CD14-positive monocyte (primary cell): ENCODE measurements around the gene RPLP2. TPM values are rescaled to one million over a fixed set of nuclear protein-coding genes. Genes with fewer than 3 reads are reported as not detected.

Source experiments
- DNase-seq, 3 donors: peaks; one replicate each; pipeline ENCODE4 v3.0.0-alpha.2; 2011 to 2022
- H2AFZ ChIP-seq: 2 replicates; pipeline ENCODE4 v1.6.0; 2012; ENCODE audit warnings: mild to moderate bottlenecking, low read depth, low read length, inconsistent platforms; ENCODE audit not compliant: insufficient read depth, poor library complexity, severe bottlenecking
- H3K27ac ChIP-seq, 2 donors: 1 replicate in 1 of 2; 2 replicates in 1 of 2; pipeline ENCODE4 v1.5.1; 2012 to 2013; ENCODE audit warnings: low read length in 2 of 2, control low read depth in 1 of 2, inconsistent platforms in 1 of 2, low read depth in 1 of 2, mild to moderate bottlenecking in 1 of 2
- H3K27me3 ChIP-seq, 2 donors: one replicate each; pipeline versions ENCODE4 v1.6.0 to v1.6.1; 2011 to 2013; ENCODE audit warnings: low read length in 2 of 2; ENCODE audit not compliant: control insufficient read depth in 2 of 2, insufficient read depth in 2 of 2
- H3K36me3 ChIP-seq, 2 donors: replicated peaks in 1 of 2; 1 replicate in 1 of 2; 2 replicates in 1 of 2; pipeline versions ENCODE4 v1.5.1 to v1.6.1; 2012 to 2013; ENCODE audit warnings: low read length in 2 of 2, control low read depth in 1 of 2, inconsistent platforms in 1 of 2, mild to moderate bottlenecking in 1 of 2; ENCODE audit not compliant: insufficient read depth in 2 of 2, control insufficient read depth in 1 of 2
- H3K4me1 ChIP-seq, 2 donors: 1 replicate in 1 of 2; 2 replicates in 1 of 2; pipeline versions ENCODE4 v1.5.1 to v1.6.1; 2012 to 2013; ENCODE audit warnings: low read length in 2 of 2, control low read depth in 1 of 2, inconsistent platforms in 1 of 2, mild to moderate bottlenecking in 1 of 2, moderate library complexity in 1 of 2; ENCODE audit not compliant: insufficient read depth in 2 of 2, control insufficient read depth in 1 of 2
- H3K4me2 ChIP-seq: replicated peaks from 2 replicates; pipeline ENCODE3; 2012; ENCODE audit warnings: low read length, moderate library complexity, mild to moderate bottlenecking; ENCODE audit not compliant: poor library complexity, severe bottlenecking; ENCODE audit errors: extremely low read depth
- H3K4me3 ChIP-seq, 3 experiments: fragments of 200-600 bp in 1 of 3; sonication (generic) in 1 of 3; replicated peaks in 1 of 3; 1 replicate in 2 of 3; 2 replicates in 1 of 3; pipeline ENCODE4 v1.5.1; 2011 to 2013; ENCODE audit warnings: low read length in 3 of 3, mild to moderate bottlenecking in 3 of 3, control low read depth in 2 of 3, low read depth in 2 of 3, inconsistent platforms in 1 of 3, moderate library complexity in 1 of 3
- H3K79me2 ChIP-seq: 2 replicates; pipeline ENCODE4 v1.6.0; 2012; ENCODE audit warnings: mild to moderate bottlenecking, control low read depth, inconsistent platforms, low read length, moderate library complexity; ENCODE audit not compliant: insufficient read depth
- H3K9ac ChIP-seq: 2 replicates; pipeline ENCODE4 v1.6.0; 2017; ENCODE audit warnings: low read length, mild to moderate bottlenecking; ENCODE audit not compliant: insufficient read depth, poor library complexity, severe bottlenecking
- H3K9me3 ChIP-seq, 2 donors: replicated peaks in 1 of 2; 1 replicate in 1 of 2; 2 replicates in 1 of 2; pipeline versions ENCODE4 v1.5.1 to v1.6.1; 2012 to 2013; ENCODE audit warnings: low read length in 2 of 2, control low read depth in 1 of 2; ENCODE audit not compliant: control insufficient read depth in 1 of 2, insufficient read depth in 1 of 2
- H4K20me1 ChIP-seq: 2 replicates; pipeline ENCODE4 v1.6.0; 2012; ENCODE audit warnings: mild to moderate bottlenecking, low read length, control low read depth, moderate library complexity; ENCODE audit not compliant: insufficient read depth
- H3K27ac Mint-ChIP-seq, 7 donors: one replicate each; pipeline ENCODE4 v1.8.0; 2020; ENCODE audit warnings: mild to moderate bottlenecking in 7 of 7, mixed read lengths in 7 of 7, moderate library complexity in 6 of 7, inconsistent platforms in 2 of 7
- H3K27me3 Mint-ChIP-seq, 3 donors: one replicate each; pipeline ENCODE4 v1.8.0; 2021 to 2022; ENCODE audit warnings: low read depth in 3 of 3, mild to moderate bottlenecking in 3 of 3, mixed read lengths in 3 of 3, moderate library complexity in 3 of 3, inconsistent platforms in 1 of 3
- H3K36me3 Mint-ChIP-seq, 2 donors: one replicate each; pipeline ENCODE4 v1.8.0; 2020; ENCODE audit warnings: mixed read lengths in 2 of 2, inconsistent platforms in 1 of 2, mild to moderate bottlenecking in 1 of 2
- H3K4me1 Mint-ChIP-seq: one replicate; pipeline ENCODE4 v1.8.0; 2020; ENCODE audit warnings: mild to moderate bottlenecking, mixed read lengths
- H3K4me3 Mint-ChIP-seq, 2 donors: one replicate each; pipeline ENCODE4 v1.8.0; 2020; ENCODE audit warnings: mild to moderate bottlenecking in 2 of 2, mixed read lengths in 2 of 2, moderate library complexity in 1 of 2
- H3K9me3 Mint-ChIP-seq, 7 donors: one replicate each; pipeline ENCODE4 v1.8.0; 2020 to 2022; ENCODE audit warnings: mixed read lengths in 7 of 7, mild to moderate bottlenecking in 6 of 7, moderate library complexity in 6 of 7, inconsistent platforms in 2 of 7
- WGBS: methylation state at CpG from one replicate; pipeline ENCODE4 v1.1.5; 2013; ENCODE audit warnings: missing lambda C conversion rate; ENCODE audit not compliant: insufficient coverage; 5-methylcytosine and 5-hydroxymethylcytosine counted together
- intact Hi-C, 2 donors: fragments of 100-400 bp; cut with micrococcal nuclease; formaldehyde crosslinking; loops; one replicate each; pipeline versions ENCODE4 v1.15.0 to v1.15.1; 2023
- polyA plus RNA-seq, 3 donors: library from polyadenylated mRNA; depleted of rRNA in 1 of 3; unstranded in 2 of 3; stranded (reverse) in 1 of 3; fragments of 300-500 nt in 2 of 3; fragments of >200 nt in 1 of 3; fragmentation: Illumina TruSeq in 2 of 3; gene quantifications; 1 replicate in 2 of 3; 2 replicates in 1 of 3; pipeline ENCODE4 v1.2.3, GENCODE V29; 2012 to 2021
- TF ChIP-seq, protein P1 (sequence below): fragments of 200-600 bp; IDR thresholded peaks from one replicate; pipeline ENCODE4 v1.8.0; 2022; ENCODE audit warnings: antibody characterized with exemption, mild to moderate bottlenecking

RPLP2 gene
- polyA plus RNA-seq, 3 donors = 879 to 1,191 (median 990) TPM

DNA sequence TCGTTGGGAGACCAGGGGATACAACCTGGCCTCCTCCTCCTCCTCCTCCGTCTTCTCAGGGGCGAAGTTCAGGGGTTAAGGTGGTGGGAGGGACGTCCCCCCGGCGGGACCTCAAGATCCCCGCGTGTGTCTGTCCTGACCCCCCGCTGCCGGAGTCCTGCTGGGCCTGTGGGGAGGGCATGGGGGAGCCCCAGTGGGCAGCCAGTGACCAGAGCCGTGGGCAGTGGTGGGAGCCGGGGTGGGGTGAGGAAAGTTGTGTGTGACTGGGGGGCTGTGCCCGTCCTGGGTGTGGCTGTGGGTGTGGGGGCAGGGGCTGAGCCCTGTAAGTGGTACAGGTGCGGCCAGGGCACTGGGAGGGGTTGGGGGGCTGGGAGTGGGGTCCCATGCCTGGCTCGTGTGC lies 43.0 kb downstream of the RPLP2 start:
- Histone ChIP-seq H4K20me1 (peaks cover 80% of the 10 kb centered on the region), H3K9me3 (no peaks in the 10 kb centered on the region), H3K36me3 (no peaks in the 10 kb centered on the region), H3K27ac (no peak overlapping the region), H3K9ac (no peak overlapping the region), H3K4me3 (no peak overlapping the region), H2AFZ (no peak overlapping the region), H3K79me2 (no peaks in the 10 kb centered on the region), H3K4me1 (peaks cover 12 to 18% of the 10 kb centered on the region in 2 donors), H3K4me2 (no peak overlapping the region), H3K27me3 (peaks cover 6 to 24% of the 10 kb centered on the region in 2 donors)
- Mint-ChIP-seq H3K9me3 (peaks cover 0 to 3% (median 0%) of the 10 kb centered on the region in 7 donors), H3K4me1 (peaks cover 11% of the 10 kb centered on the region), H3K36me3 (peaks cover 2 to 6% of the 10 kb centered on the region in 2 donors), H3K27ac (no peak overlapping the region), H3K27me3 (peaks cover 12 to 35% (median 23%) of the 10 kb centered on the region in 3 donors), H3K4me3 (no peak overlapping the region)
- intact Hi-C loops = no loop called here
- DNase-seq = no peak
- 97% methylated on average over 5 of the region's 15 CpGs for WGBS
- TF ChIP-seq, protein P1, sequence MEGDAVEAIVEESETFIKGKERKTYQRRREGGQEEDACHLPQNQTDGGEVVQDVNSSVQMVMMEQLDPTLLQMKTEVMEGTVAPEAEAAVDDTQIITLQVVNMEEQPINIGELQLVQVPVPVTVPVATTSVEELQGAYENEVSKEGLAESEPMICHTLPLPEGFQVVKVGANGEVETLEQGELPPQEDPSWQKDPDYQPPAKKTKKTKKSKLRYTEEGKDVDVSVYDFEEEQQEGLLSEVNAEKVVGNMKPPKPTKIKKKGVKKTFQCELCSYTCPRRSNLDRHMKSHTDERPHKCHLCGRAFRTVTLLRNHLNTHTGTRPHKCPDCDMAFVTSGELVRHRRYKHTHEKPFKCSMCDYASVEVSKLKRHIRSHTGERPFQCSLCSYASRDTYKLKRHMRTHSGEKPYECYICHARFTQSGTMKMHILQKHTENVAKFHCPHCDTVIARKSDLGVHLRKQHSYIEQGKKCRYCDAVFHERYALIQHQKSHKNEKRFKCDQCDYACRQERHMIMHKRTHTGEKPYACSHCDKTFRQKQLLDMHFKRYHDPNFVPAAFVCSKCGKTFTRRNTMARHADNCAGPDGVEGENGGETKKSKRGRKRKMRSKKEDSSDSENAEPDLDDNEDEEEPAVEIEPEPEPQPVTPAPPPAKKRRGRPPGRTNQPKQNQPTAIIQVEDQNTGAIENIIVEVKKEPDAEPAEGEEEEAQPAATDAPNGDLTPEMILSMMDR = no peak

DNA sequence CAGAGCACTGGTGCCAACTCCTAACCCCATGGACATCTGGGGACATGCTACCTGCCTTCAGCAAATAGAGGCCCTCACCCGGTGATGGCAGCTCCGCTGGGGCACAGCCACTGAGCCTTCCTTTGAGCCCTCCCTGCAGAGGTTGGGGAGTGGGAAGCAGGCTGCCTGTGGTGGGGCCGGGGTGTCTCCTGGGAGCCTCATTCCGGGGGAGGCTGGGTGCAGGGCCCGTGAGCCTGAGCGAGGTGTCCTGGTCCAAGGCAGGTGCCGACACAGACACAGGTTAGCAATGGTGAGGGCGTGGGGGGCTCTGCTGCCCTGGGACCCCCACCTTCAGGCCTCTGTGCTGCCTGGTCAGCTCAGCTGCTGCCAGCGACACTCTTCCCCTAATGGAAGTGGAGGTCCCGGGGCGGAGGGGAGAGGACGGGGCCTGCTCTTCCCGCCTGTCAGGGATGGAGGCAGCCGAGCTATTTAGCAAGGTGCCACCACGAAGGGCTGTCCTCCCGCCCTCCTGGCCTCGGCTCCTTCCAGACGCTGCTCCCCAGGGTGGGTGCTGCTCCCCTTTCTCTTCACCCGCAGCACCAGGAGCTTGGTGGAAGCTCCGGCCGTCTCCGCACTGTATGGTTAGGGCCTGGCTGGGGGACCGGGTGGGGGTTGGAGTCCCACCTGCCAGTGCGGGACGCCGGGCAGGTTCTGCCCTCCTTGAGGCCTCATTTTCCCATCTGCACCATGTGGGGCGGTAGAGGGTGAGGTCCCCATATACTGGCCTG lies 44.1 kb downstream of the RPLP2 start:
- WGBS = 95% methylated on average over 19 of the region's 27 CpGs
- H3K36me3 Mint-ChIP-seq = peaks cover 2 to 6% of the 10 kb centered on the region in 2 donors
- peaks cover 6% of the 10 kb centered on the region for H3K4me1 Mint-ChIP-seq
- H3K4me1 ChIP-seq = peaks cover 5 to 7% of the 10 kb centered on the region in 2 donors
- intact Hi-C loops = no loop called here
- H3K27ac ChIP-seq = no peak overlapping the region
- H3K79me2 ChIP-seq = no peaks in the 10 kb centered on the region
- H3K9me3 ChIP-seq = no peaks in the 10 kb centered on the region
- H2AFZ ChIP-seq = no peak overlapping the region
- H4K20me1 ChIP-seq = peaks cover 77% of the 10 kb centered on the region
- no peak overlapping the region for H3K4me3 ChIP-seq
- H3K27ac Mint-ChIP-seq = no peak overlapping the region
- H3K9me3 Mint-ChIP-seq = peaks cover 0 to 2% (median 0%) of the 10 kb centered on the region in 7 donors
- peaks cover 7 to 27% (median 19%) of the 10 kb centered on the region in 3 donors for H3K27me3 Mint-ChIP-seq
- H3K36me3 ChIP-seq = no peaks in the 10 kb centered on the region
- no peak overlapping the region for H3K4me2 ChIP-seq
- TF ChIP-seq, protein P1 = no peak
- peaks cover 2 to 15% of the 10 kb centered on the region in 2 donors for H3K27me3 ChIP-seq
- H3K4me3 Mint-ChIP-seq = no peak overlapping the region
- no peak overlapping the region for H3K9ac ChIP-seq
- no peak for DNase-seq
